Keratinocyte (primary cell): ENCODE results near the gene ZNF208. TPM values are rescaled to one million over a fixed set of nuclear protein-coding genes. Genes with fewer than 3 reads are reported as not detected.

Experiments
- DNase-seq: peaks from one replicate; pipeline ENCODE4 v3.0.0-alpha.2; 2011; ENCODE audit warnings: low read depth, missing footprints, low spot score
- FAIRE-seq: peaks from 2 replicates; lab custom pipeline; 2011; peaks lifted over from hg19 to GRCh38; lab: Jason Lieb, UNC
- H2AFZ ChIP-seq: 2 replicates; pipeline ENCODE4 v1.6.0; 2012; ENCODE audit warnings: low read length, control low read depth, inconsistent platforms; ENCODE audit not compliant: control insufficient read depth
- H3K27ac ChIP-seq: 2 replicates; pipeline ENCODE4 v1.5.1; 2011; ENCODE audit warnings: low read length; ENCODE audit not compliant: control insufficient read depth, insufficient read depth
- H3K27me3 ChIP-seq: 3 replicates; pipeline ENCODE4 v1.6.0; 2011; ENCODE audit warnings: low read length; ENCODE audit not compliant: control insufficient read depth, insufficient read depth; ENCODE audit errors: extremely low read depth
- H3K36me3 ChIP-seq, 2 experiments: 2 replicates in 1 of 2; 3 replicates in 1 of 2; pipeline ENCODE4 v1.5.1; 2011; ENCODE audit warnings: low read length in 2 of 2, mild to moderate bottlenecking in 1 of 2; ENCODE audit not compliant: control insufficient read depth in 2 of 2, insufficient read depth in 2 of 2; ENCODE audit errors: extremely low read depth in 1 of 2
- H3K4me1 ChIP-seq: 3 replicates; pipeline ENCODE4 v1.5.1; 2011; ENCODE audit warnings: low read length; ENCODE audit not compliant: control insufficient read depth, insufficient read depth; ENCODE audit errors: extremely low read depth
- H3K4me2 ChIP-seq: 3 replicates; pipeline ENCODE4 v1.6.0; 2011; ENCODE audit warnings: low read depth, low read length; ENCODE audit not compliant: control insufficient read depth, insufficient read depth; ENCODE audit errors: extremely low read depth
- H3K4me3 ChIP-seq, 3 experiments: fragments of 200-600 bp in 1 of 3; sonication (generic) in 1 of 3; 2 replicates in 2 of 3; 3 replicates in 1 of 3; pipeline ENCODE4 v1.5.1; 2011 to 2016; ENCODE audit warnings: low read length in 3 of 3, mild to moderate bottlenecking in 3 of 3, control low read depth in 2 of 3, inconsistent platforms in 1 of 3, low read depth in 1 of 3, mixed read lengths in 1 of 3, mixed run types in 1 of 3, moderate library complexity in 1 of 3; ENCODE audit not compliant: control insufficient read depth in 2 of 3, insufficient read depth in 2 of 3; ENCODE audit errors: extremely low read depth in 1 of 3
- H3K79me2 ChIP-seq: 2 replicates; pipeline ENCODE4 v1.6.0; 2012; ENCODE audit warnings: low read length; ENCODE audit not compliant: control insufficient read depth, insufficient read depth
- H3K9ac ChIP-seq: 3 replicates; pipeline ENCODE4 v1.6.0; 2011; ENCODE audit warnings: low read length; ENCODE audit not compliant: control insufficient read depth, insufficient read depth; ENCODE audit errors: extremely low read depth
- H3K9me1 ChIP-seq: 3 replicates; pipeline ENCODE4 v1.6.0; 2011; ENCODE audit warnings: low read length; ENCODE audit not compliant: control insufficient read depth, insufficient read depth; ENCODE audit errors: extremely low read depth
- H3K9me3 ChIP-seq: 2 replicates; pipeline ENCODE4 v1.5.1; 2012; ENCODE audit warnings: low read depth, low read length; ENCODE audit not compliant: control insufficient read depth
- H4K20me1 ChIP-seq: 3 replicates; pipeline ENCODE4 v1.6.0; 2011; ENCODE audit warnings: low read length; ENCODE audit not compliant: control insufficient read depth, insufficient read depth; ENCODE audit errors: extremely low read depth
- CTCF ChIP-seq, 3 experiments: IDR thresholded peaks in 1 of 3; conservative IDR thresholded peaks in 1 of 3; optimal IDR thresholded peaks in 1 of 3; 2 replicates in 2 of 3; 3 replicates in 1 of 3; pipeline versions ENCODE3 to v1.5.1; 2011; ENCODE audit warnings: low read length in 3 of 3, mild to moderate bottlenecking in 3 of 3, moderate library complexity in 2 of 3, control low read depth in 1 of 3, inconsistent platforms in 1 of 3; ENCODE audit not compliant: insufficient read depth in 2 of 3; ENCODE audit errors: extremely low read depth in 1 of 3
- EZH2 ChIP-seq: IDR thresholded peaks from one replicate; pipeline ENCODE4 v1.6.1; 2012; ENCODE audit warnings: inconsistent platforms, mild to moderate bottlenecking, low read length, moderate library complexity
- dilution Hi-C: fragments of 300-500 bp; cut with MboI; formaldehyde crosslinking; loops from one replicate; pipeline ENCODE4 v1.7.0; 2020; ENCODE audit warnings: low sequenced_read_pairs; ENCODE audit not compliant: extremely low pct_ligation_motif_present
- polyA plus RNA-seq, 5 experiments: library from polyadenylated mRNA; depleted of rRNA in 3 of 5; stranded (reverse) in 3 of 5; stranded (forward) in 1 of 5; unstranded in 1 of 5; fragments of >200 nt; gene quantifications; 1 replicate in 1 of 5; 2 replicates in 3 of 5; 3 replicates in 1 of 5; pipeline versions ENCODE4 v1.2.1 to v1.2.3, GENCODE V29; 2011 to 2012; ENCODE audit warnings: missing spikeins in 2 of 5, low read depth in 1 of 5, low replicate concordance in 1 of 5

The ZNF208 gene
- polyA plus RNA-seq, 1 donor (not counting 4 experiments of a cell fraction or from before 2014, with no cell fraction given) = 0.20 TPM

GRCh38 chr19:21934593-21934992 is 76.2 kb downstream of the ZNF208 start:
- no peak for FAIRE-seq

DNA sequence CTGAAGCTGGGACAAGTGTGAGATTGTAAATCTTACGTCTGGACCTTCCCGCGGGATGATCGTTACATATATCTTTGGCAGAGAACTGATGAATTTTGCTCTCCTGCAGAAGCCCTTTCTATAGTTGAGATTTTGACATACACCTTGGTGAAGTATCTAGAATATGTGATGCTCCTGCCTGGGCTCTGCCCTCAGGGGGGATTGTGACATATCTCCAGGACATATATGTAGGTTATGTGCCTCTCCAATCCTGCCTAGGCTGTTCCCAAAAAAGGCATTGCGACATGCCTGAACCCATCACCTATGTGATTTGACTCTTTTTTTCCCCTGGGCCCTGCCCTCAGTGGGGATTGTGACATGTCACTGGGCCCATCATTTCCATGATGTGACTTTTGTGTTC is 76.6 kb downstream of the ZNF208 start:
- TF ChIP-seq EZH2 = no peak
- no peak for TF ChIP-seq CTCF (optimal IDR thresholded peaks at IDR 0.05 in 1 of 3, IDR thresholded peaks at IDR 0.05 in 1 of 3, conservative IDR thresholded peaks at IDR 0.05 in 1 of 3; ENCODE audit: extremely low read depth in 1 of 3, insufficient read depth in 2 of 3, low read length in 3 of 3)
- Histone ChIP-seq H3K4me3 (no peak overlapping the region), H3K4me1 (no peaks in the 10 kb centered on the region), H4K20me1 (no peaks in the 10 kb centered on the region), H2AFZ (no peak overlapping the region), H3K27ac (no peak overlapping the region), H3K4me2 (no peak overlapping the region), H3K36me3 (no peaks in the 10 kb centered on the region), H3K9me3 (peaks cover 4% of the 10 kb centered on the region), H3K79me2 (no peaks in the 10 kb centered on the region), H3K9ac (no peak overlapping the region), H3K9me1 (no peaks in the 10 kb centered on the region), H3K27me3 (no peaks in the 10 kb centered on the region)
- FAIRE-seq (no peak), DNase-seq (no peak)
- dilution Hi-C loops = no loop called here

More at GRCh38 chr19:21934593-21934992, 76.2 kb downstream of the ZNF208 start:
- Histone ChIP-seq H3K27ac (no peak overlapping the region), H3K79me2 (no peaks in the 10 kb centered on the region), H3K4me2 (no peak overlapping the region), H3K4me1 (no peaks in the 10 kb centered on the region), H3K4me3 (no peak overlapping the region), H3K9ac (no peak overlapping the region), H3K9me3 (peaks cover 2% of the 10 kb centered on the region), H3K36me3 (no peaks in the 10 kb centered on the region), H3K9me1 (no peaks in the 10 kb centered on the region), H2AFZ (no peak overlapping the region), H3K27me3 (no peaks in the 10 kb centered on the region), H4K20me1 (no peaks in the 10 kb centered on the region)
- no peak for TF ChIP-seq CTCF (optimal IDR thresholded peaks at IDR 0.05 in 1 of 3, IDR thresholded peaks at IDR 0.05 in 1 of 3, conservative IDR thresholded peaks at IDR 0.05 in 1 of 3; ENCODE audit: extremely low read depth in 1 of 3, insufficient read depth in 2 of 3, low read length in 3 of 3)
- TF ChIP-seq EZH2 = no peak
- dilution Hi-C loops = no loop called here
- DNase-seq = no peak
